Mammary epithelial cell (primary cell): ENCODE data around the gene MTX2.

Experiments used
- CTCF ChIP-seq, 2 donors: IDR thresholded peaks in 1 of 2; conservative IDR thresholded peaks in 1 of 2; 2 replicates each; pipeline ENCODE4 v1.5.1; 2011 to 2012; ENCODE audit warnings: inconsistent platforms in 2 of 2, low read length in 2 of 2, mild to moderate bottlenecking in 2 of 2, control low read depth in 1 of 2, low read depth in 1 of 2; ENCODE audit not compliant: insufficient read depth in 1 of 2; ENCODE audit errors: extremely low read depth in 1 of 2
- EZH2 ChIP-seq: IDR thresholded peaks from 2 replicates; pipeline ENCODE4 v1.6.1; 2012; ENCODE audit warnings: low read length, inconsistent platforms, borderline replicate concordance

- TF ChIP-seq CTCF (conservative IDR thresholded peaks at IDR 0.05 in 1 of 2, IDR thresholded peaks at IDR 0.05 in 1 of 2; ENCODE audit: extremely low read depth in 1 of 2, insufficient read depth in 1 of 2, low read depth in 1 of 2, low read length in 2 of 2) (no peak), EZH2 (no peak)
These were observed 14.2 kb downstream of the MTX2 start for GRCh38 chr2:176283291-176284068.
